Activated CD4-positive, alpha-beta T cell treated with anti-CD3 and anti-CD28 coated beads, Interleukin-2, Interleukin-4, amounts not matched to agents 100 ng/mL and 50 ng/mL, durations not matched to agents 16 hours and 8 hours (primary cell): ENCODE measurements around the gene SIAE.
"Not testable (repeated sequence)": the region's sequence is repeated elsewhere in the genome, so short reads cannot be mapped to it uniquely, and the experiment has no call there.

ENCODE experiments used
- DNase-seq: peaks from one replicate; pipeline ENCODE4 v3.0.0-alpha.2; 2020; ENCODE audit warnings: low spot score

SIAE gene

DNA sequence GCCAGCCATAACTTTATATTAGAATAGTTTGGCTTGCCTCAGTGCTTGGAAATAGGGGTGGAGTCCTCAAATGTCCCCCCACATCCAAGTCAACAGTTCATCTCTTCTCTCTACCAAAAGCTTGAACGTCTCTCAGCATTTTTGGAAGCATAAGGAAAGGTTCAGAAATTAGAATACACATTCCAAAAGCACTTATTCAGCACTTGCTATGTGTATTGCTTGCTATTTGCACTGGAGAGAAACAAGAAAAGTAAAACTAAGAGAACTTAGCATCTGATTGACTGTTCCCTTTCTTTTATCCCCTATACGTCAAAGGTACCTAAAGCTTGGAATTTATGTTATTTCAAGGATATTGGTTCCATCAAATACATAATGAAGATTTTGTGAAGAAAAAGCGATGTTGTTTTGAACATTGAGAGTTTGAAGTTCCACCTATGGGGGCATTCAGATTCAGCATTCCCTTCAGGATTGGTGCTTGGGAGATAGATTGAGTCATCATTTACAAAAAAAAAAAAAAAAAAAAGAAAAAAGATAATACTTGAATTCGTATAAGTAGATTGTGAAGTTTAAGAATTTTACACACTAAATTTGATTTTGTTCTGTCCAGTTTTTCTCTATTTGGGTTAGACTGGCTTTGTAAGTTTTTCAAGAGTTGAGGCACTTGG, 49.5 kb downstream of the SIAE start:
- DNase-seq: no peak

- peak; percentile 87 for DNase-seq
Observed at GRCh38 chr11:124622531-124623451, 50.7 kb downstream of the SIAE start, which contains the start of gene TBRG1. TBRG1 (plus strand) TSS chr11:124622864; CDS start chr11:124623084, 220 bp downstream.

DNA sequence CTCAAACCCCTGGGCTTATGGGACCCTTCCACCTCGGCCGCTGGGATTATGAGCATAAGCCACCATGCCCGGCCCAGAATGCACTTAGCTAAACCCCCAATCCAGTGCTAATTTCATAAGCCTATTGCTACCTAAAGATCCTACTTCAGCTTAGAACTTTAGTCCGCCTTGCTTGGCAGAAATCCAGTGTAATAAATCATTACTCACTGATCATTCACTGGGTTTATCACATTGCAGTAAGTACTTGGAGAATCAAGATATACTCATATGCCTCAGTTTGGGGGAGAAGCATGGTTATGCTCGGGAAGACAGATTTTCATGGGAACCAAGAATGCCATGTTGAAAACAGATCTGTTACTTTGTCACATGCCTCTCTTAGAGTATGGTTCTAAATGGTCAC, 54.7 kb downstream of the SIAE start:
- DNase-seq: no peak

GRCh38 chr11:124612567-124613246, 60.8 kb downstream of the SIAE start:
- no peak for DNase-seq

GRCh38 chr11:124612045-124612444, 61.5 kb downstream of the SIAE start:
- DNase-seq: peak; percentile 23

GRCh38 chr11:124611064-124611463, 62.5 kb downstream of the SIAE start, which contains the start of gene PANX3:
PANX3 (plus strand) TSS chr11:124611428; CDS start chr11:124611557, 129 bp downstream.
- no peak for DNase-seq

- DNase-seq: no peak
Observed at GRCh38 chr11:124610295-124610694, 63.2 kb downstream of the SIAE start.

DNA sequence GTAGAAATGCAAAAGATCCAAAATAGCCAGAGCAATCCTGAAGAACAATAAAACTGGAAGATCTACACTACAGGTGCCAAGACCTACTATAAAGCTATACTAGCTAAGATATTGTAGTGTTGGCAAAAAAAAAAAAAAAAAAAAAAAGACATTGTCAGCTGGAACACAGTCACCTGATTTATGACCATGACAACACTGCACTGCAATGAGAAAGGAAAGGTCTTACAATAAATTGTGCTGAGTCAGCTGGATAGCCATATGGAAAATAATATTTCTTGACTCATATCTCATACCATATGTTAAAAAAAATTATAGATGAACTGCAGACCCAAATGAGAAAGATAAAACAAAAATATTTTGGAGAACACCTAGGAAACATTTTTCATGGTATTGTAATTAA, 65.4 kb downstream of the SIAE start:
- DNase-seq: no peak

- no peak for DNase-seq
Observed at GRCh38 chr11:124605719-124606118, 67.8 kb downstream of the SIAE start.

DNA sequence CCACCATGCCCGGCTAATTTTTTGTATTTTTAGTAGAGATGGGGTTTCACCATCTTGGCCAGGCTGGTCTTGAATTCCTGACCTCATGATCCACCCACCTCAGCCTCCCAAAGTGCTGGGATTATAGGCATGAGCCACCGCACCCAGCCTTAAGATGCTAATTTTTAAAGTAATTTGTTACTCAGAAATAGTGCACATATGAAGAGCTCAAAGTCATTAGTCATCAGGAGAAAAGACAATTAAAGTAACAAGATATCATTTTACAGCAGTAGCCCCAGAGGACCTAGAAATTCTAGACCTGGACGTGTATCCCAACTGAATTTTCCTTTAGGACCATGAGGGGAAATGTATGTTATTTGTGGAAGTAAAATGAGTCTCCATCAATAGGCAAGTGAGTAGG, 70.8 kb downstream of the SIAE start:
- DNase-seq: not testable (repeated sequence)

GRCh38 chr11:124602193-124602592, 71.3 kb downstream of the SIAE start:
- no peak for DNase-seq

GRCh38 chr11:124600621-124601320, 72.8 kb downstream of the SIAE start:
- DNase-seq: no peak

- DNase-seq: no peak
Observed at GRCh38 chr11:124597626-124598025, 75.9 kb downstream of the SIAE start.

DNA sequence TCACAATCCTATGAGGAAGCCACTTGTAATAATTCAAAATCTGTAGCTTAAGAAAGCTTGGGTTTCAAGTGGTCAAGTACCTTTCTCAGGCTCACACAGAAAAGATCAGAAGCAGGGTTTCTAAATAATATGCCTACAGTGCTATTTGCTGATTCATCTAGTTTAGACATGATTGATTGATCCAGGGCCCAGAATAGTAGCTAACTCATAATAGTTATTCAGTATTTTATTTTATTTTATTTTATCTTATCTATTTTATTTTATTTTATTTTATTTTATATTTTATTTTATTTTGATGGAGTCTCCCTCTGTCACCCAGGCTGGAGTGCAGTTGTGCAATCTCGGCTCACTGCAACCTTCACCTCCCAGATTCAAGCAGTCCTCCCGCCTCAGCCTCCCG, 78.2 kb downstream of the SIAE start:
- DNase-seq: no peak

- no peak for DNase-seq
Observed at GRCh38 chr11:124592627-124593026, 80.9 kb downstream of the SIAE start.

- DNase-seq: no peak
Observed at GRCh38 chr11:124591430-124591829, 82.1 kb downstream of the SIAE start.

DNA sequence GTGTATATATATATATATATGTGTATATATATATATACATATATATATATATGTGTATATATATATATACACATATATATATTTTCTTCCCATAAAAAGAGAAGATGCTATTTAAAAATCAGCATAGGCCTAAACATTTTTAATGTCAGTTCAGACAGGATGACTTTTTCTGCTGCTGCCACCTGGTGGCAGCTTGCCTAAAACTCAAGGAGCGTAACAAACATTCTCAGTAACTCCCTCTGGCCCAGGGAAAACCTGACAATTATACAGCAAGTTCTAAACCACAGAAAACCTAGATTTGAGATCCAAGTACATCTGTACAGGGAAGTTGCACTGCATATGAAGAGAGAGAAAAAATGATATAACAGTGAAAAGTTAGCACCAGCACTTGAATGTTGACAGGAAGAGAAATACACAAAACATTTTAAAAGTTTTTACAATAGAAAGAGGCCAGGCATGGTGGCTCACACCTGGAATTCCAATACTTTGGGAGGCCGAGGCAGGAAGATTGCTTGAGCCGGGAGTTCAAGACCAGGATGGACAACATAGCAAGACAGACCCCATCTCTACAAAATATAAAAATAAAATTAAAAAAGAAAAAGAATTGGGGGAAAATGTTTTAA, 87.2 kb downstream of the SIAE start:
- DNase-seq: peak; percentile 34

DNA sequence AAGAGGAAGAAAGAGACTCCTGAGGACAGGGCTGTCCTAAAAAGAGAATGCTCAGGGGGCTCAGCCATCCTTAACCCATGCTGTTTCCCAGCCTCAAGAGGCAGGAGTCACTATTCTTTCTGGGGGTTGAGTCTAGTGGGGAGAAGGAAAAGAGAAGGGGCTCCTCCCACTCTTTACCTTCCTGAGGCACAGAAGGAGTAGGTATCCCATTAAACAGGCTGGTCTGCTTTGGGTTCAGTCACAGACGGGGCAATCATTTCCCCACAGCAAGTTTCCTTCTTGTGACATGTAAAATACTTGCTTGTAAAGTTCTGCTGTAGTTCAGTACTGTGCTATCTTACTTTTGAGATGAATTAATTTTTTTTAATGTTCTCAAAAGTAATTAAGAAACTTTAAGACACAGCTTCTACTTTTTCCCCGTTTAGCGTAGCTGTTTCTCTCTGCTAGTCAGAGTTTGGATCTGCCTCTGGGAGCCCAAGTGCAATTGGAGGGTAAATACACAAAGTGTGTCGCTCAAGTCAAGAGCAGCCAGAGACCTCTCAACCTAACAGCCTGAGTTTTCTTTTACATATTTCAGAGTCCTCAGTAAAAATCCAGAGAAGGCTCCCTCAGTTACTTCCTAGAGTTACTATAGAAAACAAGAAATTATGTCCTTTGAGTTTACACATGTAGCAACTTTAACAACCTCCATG, 88.7 kb downstream of the SIAE start:
- DNase-seq: no peak

DNA sequence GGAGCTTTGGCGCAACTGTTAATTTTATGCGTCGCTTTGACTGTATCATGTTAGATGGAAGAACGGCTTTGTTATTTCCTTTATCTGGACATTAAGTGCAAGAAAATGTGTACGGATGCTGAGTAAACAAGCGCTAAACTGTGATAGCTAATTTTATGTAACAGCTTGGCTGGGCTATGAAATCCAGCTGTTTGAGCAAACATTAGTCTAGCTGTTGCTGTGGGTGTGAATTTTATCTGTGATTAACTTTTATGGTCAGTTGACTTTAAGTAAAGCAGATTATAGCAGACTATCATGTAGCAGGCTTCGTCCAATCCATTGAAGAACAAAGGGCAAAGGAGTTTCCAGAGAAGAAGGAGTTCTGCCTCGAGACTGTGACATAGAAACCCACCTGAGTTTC, 89.8 kb downstream of the SIAE start:
- no peak for DNase-seq
